Transverse colon (tissue), 3 donors: ENCODE measurements around the gene CARD10.

Experiments used
- POLR2A ChIP-seq: fragments of 450-650 bp; IDR thresholded peaks from one replicate; pipeline ENCODE4 v1.6.1; 2016; ENCODE audit warnings: antibody characterized with exemption, mild to moderate bottlenecking, moderate library complexity
- TF ChIP-seq, protein P1 (sequence below), 5 experiments: fragments of 200-600 bp in 3 of 5; fragments of 450-650 bp in 2 of 5; sonication (generic) in 3 of 5; IDR thresholded peaks; 1 replicate in 2 of 5; 2 replicates in 3 of 5; pipeline ENCODE4 v1.5.1; 2016 to 2017; ENCODE audit warnings: antibody characterized with exemption in 5 of 5, inconsistent platforms in 3 of 5, mild to moderate bottlenecking in 2 of 5, moderate library complexity in 1 of 5

GRCh38 chr22:37529652-37530345, 10.6 kb upstream of the CARD10 start:
- TF ChIP-seq, protein P1, sequence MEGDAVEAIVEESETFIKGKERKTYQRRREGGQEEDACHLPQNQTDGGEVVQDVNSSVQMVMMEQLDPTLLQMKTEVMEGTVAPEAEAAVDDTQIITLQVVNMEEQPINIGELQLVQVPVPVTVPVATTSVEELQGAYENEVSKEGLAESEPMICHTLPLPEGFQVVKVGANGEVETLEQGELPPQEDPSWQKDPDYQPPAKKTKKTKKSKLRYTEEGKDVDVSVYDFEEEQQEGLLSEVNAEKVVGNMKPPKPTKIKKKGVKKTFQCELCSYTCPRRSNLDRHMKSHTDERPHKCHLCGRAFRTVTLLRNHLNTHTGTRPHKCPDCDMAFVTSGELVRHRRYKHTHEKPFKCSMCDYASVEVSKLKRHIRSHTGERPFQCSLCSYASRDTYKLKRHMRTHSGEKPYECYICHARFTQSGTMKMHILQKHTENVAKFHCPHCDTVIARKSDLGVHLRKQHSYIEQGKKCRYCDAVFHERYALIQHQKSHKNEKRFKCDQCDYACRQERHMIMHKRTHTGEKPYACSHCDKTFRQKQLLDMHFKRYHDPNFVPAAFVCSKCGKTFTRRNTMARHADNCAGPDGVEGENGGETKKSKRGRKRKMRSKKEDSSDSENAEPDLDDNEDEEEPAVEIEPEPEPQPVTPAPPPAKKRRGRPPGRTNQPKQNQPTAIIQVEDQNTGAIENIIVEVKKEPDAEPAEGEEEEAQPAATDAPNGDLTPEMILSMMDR (IDR thresholded peaks at IDR 0.05): no peak
- no peak for TF ChIP-seq POLR2A
